Right lobe of liver (tissue), 6 donors: ENCODE data around the gene DYNC2LI1. TPM values are rescaled to one million over a fixed set of nuclear protein-coding genes. Genes with fewer than 3 reads are reported as not detected.

Experiments
- ATAC-seq, 4 donors: fragments of 200-7000 bp; cut with Tn5 transposase; one replicate each; pipeline ENCODE4 v1.9.1; 2020; ENCODE audit warnings: mild to moderate bottlenecking in 4 of 4, moderate library complexity in 4 of 4
- DNase-seq, 3 donors: peaks; one replicate each; pipeline ENCODE4 v3.0.0-alpha.2; 2020
- H3K27ac ChIP-seq, 3 donors: fragments of 200-600 bp; one replicate each; pipeline ENCODE4 v1.8.0; 2022
- H3K27me3 ChIP-seq, 2 donors: fragments of 200-600 bp; one replicate each; pipeline ENCODE4 v1.8.0; 2022
- H3K36me3 ChIP-seq, 4 donors: fragments of 200-600 bp; sonication (generic) in 1 of 4; one replicate each; pipeline versions ENCODE4 v1.5.1 to v1.8.0; 2017 to 2022; ENCODE audit warnings: control low read depth in 1 of 4
- H3K4me1 ChIP-seq, 4 donors: fragments of 200-600 bp; sonication (generic) in 1 of 4; one replicate each; pipeline versions ENCODE4 v1.5.1 to v1.8.0; 2017 to 2022; ENCODE audit warnings: control low read depth in 1 of 4
- H3K4me3 ChIP-seq, 3 donors: fragments of 200-600 bp; one replicate each; pipeline ENCODE4 v1.8.0; 2022
- H3K9me3 ChIP-seq, 4 donors: fragments of 200-600 bp; sonication (generic) in 1 of 4; one replicate each; pipeline versions ENCODE4 v1.5.1 to v1.8.0; 2017 to 2022; ENCODE audit warnings: control low read depth in 1 of 4
- POLR2A ChIP-seq: fragments of 450-650 bp; IDR thresholded peaks from one replicate; pipeline ENCODE4 v1.6.1; 2017; ENCODE audit warnings: antibody characterized with exemption, mild to moderate bottlenecking
- WGBS: methylation state at CpG from one replicate; pipeline ENCODE4 v1.1.6; 2018; ENCODE audit warnings: low coverage, low lambda C conversion rate; ENCODE audit not compliant: insufficient coverage; ENCODE audit errors: missing lambda C conversion rate; 5-methylcytosine and 5-hydroxymethylcytosine counted together
- intact Hi-C, 2 donors: fragments of 100-400 bp; cut with DNase I; formaldehyde crosslinking; loops; one replicate each; pipeline versions ENCODE4 v1.11.2 to v1.14.1; 2022
- total RNA-seq, 6 experiments: library from RNA; depleted of rRNA in 2 of 6; stranded (reverse); fragments of >200 nt in 2 of 6; fragmentation: NEBNext Ultra II Directional in 3 of 6; extraction: Animal tissue kit (Norgen Biotek cat#: 25700) in 3 of 6; gene quantifications; one replicate each; pipeline versions ENCODE4 v1.1.0 to v1.2.4, GENCODE V29; 2016 to 2023
- TF ChIP-seq, protein P1 (sequence below), 4 donors: fragments of 200-600 bp in 3 of 4; fragments of 450-650 bp in 1 of 4; IDR thresholded peaks; one replicate each; pipeline versions ENCODE4 v1.5.1 to v1.8.0; 2016 to 2022; ENCODE audit warnings: antibody characterized with exemption in 4 of 4, mild to moderate bottlenecking in 2 of 4
- donor health status: DM: no; HTN: yes; CAD: no.
- donor health status: DM: no; HTN: no; CAD: no.
- donor health status: DM: no; HTN: no; CAD: no.
- donor health status: DM: no; HTN: yes; CAD: no.
- donor health status: DM: no; HTN: yes; CAD: no.

The DYNC2LI1 gene
- total RNA-seq, 6 experiments from 2014 or later: 3.2 to 6.9 (median 6.2) TPM

GRCh38 chr2:43763091-43763490 is 10.7 kb upstream of the DYNC2LI1 start:
- ATAC-seq: no peak
- no peak overlapping the region for H3K4me3 ChIP-seq
- intact Hi-C loops: no loop called here
- DNase-seq: no peak
- H3K4me1 ChIP-seq: no peaks in the 10 kb centered on the region
- TF ChIP-seq POLR2A: no peak
- TF ChIP-seq, protein P1, sequence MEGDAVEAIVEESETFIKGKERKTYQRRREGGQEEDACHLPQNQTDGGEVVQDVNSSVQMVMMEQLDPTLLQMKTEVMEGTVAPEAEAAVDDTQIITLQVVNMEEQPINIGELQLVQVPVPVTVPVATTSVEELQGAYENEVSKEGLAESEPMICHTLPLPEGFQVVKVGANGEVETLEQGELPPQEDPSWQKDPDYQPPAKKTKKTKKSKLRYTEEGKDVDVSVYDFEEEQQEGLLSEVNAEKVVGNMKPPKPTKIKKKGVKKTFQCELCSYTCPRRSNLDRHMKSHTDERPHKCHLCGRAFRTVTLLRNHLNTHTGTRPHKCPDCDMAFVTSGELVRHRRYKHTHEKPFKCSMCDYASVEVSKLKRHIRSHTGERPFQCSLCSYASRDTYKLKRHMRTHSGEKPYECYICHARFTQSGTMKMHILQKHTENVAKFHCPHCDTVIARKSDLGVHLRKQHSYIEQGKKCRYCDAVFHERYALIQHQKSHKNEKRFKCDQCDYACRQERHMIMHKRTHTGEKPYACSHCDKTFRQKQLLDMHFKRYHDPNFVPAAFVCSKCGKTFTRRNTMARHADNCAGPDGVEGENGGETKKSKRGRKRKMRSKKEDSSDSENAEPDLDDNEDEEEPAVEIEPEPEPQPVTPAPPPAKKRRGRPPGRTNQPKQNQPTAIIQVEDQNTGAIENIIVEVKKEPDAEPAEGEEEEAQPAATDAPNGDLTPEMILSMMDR (IDR thresholded peaks at IDR 0.05): no peak
- no peaks in the 10 kb centered on the region for H3K36me3 ChIP-seq
- no peaks in the 10 kb centered on the region for H3K27me3 ChIP-seq
- 94% methylated on average over 2 of the region's 2 CpGs for WGBS
- no peak overlapping the region for H3K27ac ChIP-seq
- H3K9me3 ChIP-seq: no peaks in the 10 kb centered on the region

DNA sequence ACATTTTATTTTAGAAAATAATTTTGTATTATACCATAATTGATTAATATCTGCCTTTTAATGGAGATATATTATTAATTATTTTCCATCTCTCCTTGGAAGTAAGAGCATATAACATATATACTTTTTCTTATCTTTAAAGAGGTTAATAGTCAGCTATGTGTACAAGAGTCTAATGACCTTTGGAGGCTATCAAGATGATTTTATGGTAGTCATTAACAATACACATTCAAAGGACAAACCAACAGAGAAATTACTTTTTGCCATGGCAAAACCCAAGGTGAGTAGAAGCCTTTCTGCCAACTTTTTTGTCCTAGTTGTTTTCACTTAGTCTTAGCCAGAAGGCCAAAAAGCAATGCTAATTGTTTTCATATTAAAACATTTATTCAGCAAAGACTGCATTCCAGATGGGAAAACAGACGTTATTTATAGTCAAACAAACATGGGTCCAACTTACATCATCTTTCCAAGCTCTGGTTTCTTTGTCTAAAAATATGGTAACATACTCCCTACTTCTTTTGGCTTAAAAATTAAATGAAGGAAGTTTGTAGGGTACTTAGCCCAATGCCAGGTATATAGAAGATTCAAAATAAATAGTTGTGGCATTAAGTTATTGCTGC is 9.6 kb upstream of the DYNC2LI1 start:
- no peaks in the 10 kb centered on the region for H3K4me1 ChIP-seq
- intact Hi-C loops: no loop called here
- 17% methylated on average over 1 of the region's 1 CpG for WGBS
- no peak for DNase-seq
- H3K4me3 ChIP-seq: no peak overlapping the region
- no peaks in the 10 kb centered on the region for H3K9me3 ChIP-seq
- no peaks in the 10 kb centered on the region for H3K36me3 ChIP-seq
- no peak overlapping the region for H3K27ac ChIP-seq
- no peak for ATAC-seq
- TF ChIP-seq, protein P1 (IDR thresholded peaks at IDR 0.05): no peak
- TF ChIP-seq POLR2A: no peak
- H3K27me3 ChIP-seq: no peaks in the 10 kb centered on the region

- Histone ChIP-seq H3K27me3 (no peaks in the 10 kb centered on the region), H3K9me3 (no peaks in the 10 kb centered on the region), H3K27ac (no peak overlapping the region), H3K36me3 (no peaks in the 10 kb centered on the region), H3K4me3 (no peak overlapping the region), H3K4me1 (no peaks in the 10 kb centered on the region)
- no peak for ATAC-seq
- no peak for TF ChIP-seq POLR2A
- 82% methylated on average over 4 of the region's 4 CpGs for WGBS
- no peak for DNase-seq
- intact Hi-C loops: no loop called here
These were observed 7.8 kb upstream of the DYNC2LI1 start for GRCh38 chr2:43766006-43766405.

GRCh38 chr2:43774617-43775016 is 778 bp downstream of the DYNC2LI1 start:
- H3K27me3 ChIP-seq: no peaks in the 10 kb centered on the region
- H3K4me1 ChIP-seq: peaks cover 0 to 4% (median 2%) of the 10 kb centered on the region in 4 donors
- ATAC-seq: peak in 3 of 4 donors; percentile 27 to 39 (median 34)
- 12% methylated on average over 7 of the region's 7 CpGs for WGBS
- no peak for DNase-seq
- H3K4me3 ChIP-seq: peak overlapping the region; percentile 59 to 75 (median 69)
- H3K36me3 ChIP-seq: no peaks in the 10 kb centered on the region
- intact Hi-C loops: no loop called here
- TF ChIP-seq POLR2A: no peak
- TF ChIP-seq, protein P1 (IDR thresholded peaks at IDR 0.05): no peak
- no peaks in the 10 kb centered on the region for H3K9me3 ChIP-seq
- H3K27ac ChIP-seq: peak overlapping the region; percentile 8 to 77 (median 60)

- TF ChIP-seq, protein P1 (IDR thresholded peaks at IDR 0.05): no peak
- no peak for TF ChIP-seq POLR2A
- 78% methylated on average over 1 of the region's 1 CpG for WGBS
These were observed 2.5 kb downstream of the DYNC2LI1 start for GRCh38 chr2:43776324-43776723.

More at GRCh38 chr2:43776324-43776723, 2.5 kb downstream of the DYNC2LI1 start:
- no peak for DNase-seq
- Histone ChIP-seq H3K4me1 (peaks cover 0 to 4% (median 2%) of the 10 kb centered on the region in 4 donors), H3K36me3 (no peaks in the 10 kb centered on the region), H3K4me3 (no peak overlapping the region), H3K9me3 (no peaks in the 10 kb centered on the region), H3K27me3 (no peaks in the 10 kb centered on the region), H3K27ac (no peak overlapping the region)
- no peak for ATAC-seq
- intact Hi-C loops: no loop called here
